ENCODE data around the gene NFKBIA. TPM values are rescaled to one million over a fixed set of nuclear protein-coding genes. Genes with fewer than 3 reads are reported as not detected.

Gene NFKBIA
- total RNA-seq, 1 donor: 252 TPM

DNA sequence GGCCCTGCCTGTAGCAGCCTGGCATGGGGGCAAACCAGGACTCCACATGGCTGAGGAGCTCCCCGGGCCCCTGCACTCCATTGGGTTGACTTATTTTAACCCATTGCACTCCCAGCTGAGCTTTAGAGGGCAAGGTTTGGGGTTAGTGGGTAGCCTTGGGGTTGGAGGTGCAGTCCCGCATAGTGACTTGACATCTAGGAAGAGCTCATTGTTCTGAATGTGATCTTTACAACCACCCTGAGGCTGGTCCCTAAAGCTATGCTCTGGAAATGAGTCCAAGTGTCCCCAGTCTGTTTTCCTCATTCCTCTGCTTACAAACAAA is 36.4 kb downstream of the NFKBIA start:
- TF ChIP-seq, protein P1, sequence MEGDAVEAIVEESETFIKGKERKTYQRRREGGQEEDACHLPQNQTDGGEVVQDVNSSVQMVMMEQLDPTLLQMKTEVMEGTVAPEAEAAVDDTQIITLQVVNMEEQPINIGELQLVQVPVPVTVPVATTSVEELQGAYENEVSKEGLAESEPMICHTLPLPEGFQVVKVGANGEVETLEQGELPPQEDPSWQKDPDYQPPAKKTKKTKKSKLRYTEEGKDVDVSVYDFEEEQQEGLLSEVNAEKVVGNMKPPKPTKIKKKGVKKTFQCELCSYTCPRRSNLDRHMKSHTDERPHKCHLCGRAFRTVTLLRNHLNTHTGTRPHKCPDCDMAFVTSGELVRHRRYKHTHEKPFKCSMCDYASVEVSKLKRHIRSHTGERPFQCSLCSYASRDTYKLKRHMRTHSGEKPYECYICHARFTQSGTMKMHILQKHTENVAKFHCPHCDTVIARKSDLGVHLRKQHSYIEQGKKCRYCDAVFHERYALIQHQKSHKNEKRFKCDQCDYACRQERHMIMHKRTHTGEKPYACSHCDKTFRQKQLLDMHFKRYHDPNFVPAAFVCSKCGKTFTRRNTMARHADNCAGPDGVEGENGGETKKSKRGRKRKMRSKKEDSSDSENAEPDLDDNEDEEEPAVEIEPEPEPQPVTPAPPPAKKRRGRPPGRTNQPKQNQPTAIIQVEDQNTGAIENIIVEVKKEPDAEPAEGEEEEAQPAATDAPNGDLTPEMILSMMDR (IDR thresholded peaks at IDR 0.05; ENCODE audit: insufficient read depth, low read depth, low read length): no peak
- no peak overlapping the region for H3K4me3 ChIP-seq (ENCODE audit: low read depth, low read length)
- no peak for DNase-seq (ENCODE audit: low read depth)

DNA sequence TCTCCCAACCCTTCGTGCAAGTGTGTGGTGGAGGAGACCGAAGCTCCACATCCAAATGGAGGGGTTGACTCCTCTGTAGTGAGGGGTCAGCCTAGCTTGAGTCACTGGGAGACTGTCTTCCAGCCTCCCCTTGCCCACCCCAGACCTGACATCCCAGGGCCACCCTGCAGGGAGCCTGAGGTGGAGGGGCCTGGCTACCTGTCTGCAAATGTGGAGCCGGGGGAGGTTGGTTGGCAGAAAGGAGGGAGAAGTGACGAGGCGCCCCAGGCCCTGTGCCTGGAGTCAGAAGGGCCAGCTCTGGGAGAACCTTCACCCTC is 37.5 kb downstream of the NFKBIA start:
- no peak overlapping the region for H3K4me3 ChIP-seq (ENCODE audit: low read depth, low read length)
- DNase-seq (ENCODE audit: low read depth): no peak
- TF ChIP-seq, protein P1 (IDR thresholded peaks at IDR 0.05; ENCODE audit: insufficient read depth, low read depth, low read length): no peak

DNA sequence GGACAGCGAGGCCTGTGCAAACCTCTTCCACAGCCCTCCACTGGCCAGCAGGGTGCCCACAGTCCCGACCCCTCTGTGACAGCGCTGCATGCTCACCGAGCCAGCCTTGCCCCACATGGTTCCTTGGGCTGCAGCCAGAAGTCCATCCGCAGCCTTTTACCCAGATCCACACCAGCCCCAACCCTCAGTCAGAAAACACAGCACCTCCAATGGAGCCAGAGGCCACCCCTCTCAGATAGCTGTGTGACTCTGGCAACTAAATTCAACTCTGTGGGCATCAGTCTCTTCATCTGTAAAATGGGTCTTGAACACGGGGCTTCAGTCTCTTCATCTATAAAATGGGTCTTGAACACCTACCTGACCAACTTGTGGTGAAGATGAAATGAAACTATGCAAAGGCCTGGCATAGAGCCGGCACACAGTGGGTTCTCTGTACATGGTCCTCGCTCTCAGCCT is 38.0 kb downstream of the NFKBIA start:
- DNase-seq (ENCODE audit: low read depth): no peak
- TF ChIP-seq, protein P1 (IDR thresholded peaks at IDR 0.05; ENCODE audit: insufficient read depth, low read depth, low read length): no peak
- no peak overlapping the region for H3K4me3 ChIP-seq (ENCODE audit: low read depth, low read length)

DNA sequence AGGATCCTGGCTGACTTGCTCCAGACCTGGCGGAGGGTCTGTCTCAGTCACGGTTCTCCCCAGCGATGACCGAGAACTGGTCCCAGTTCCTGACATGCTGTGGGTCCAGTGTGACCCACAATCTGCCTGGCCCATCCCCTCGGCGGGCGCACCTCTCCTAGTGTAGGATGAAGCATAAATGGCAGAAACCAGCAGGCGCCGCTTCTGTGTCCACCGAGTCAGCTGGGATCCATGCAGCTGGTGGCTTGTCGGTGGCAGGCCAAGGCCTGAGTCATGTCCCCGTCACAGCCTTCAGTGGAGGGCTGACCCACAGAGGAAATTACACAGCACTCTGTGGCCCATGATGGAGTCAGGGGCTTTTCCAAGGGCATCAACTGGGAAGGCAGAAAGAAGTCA is 38.5 kb downstream of the NFKBIA start:
- TF ChIP-seq, protein P1 (IDR thresholded peaks at IDR 0.05; ENCODE audit: insufficient read depth, low read depth, low read length): no peak
- H3K4me3 ChIP-seq (ENCODE audit: low read depth, low read length): no peak overlapping the region
- no peak for DNase-seq (ENCODE audit: low read depth)

DNA sequence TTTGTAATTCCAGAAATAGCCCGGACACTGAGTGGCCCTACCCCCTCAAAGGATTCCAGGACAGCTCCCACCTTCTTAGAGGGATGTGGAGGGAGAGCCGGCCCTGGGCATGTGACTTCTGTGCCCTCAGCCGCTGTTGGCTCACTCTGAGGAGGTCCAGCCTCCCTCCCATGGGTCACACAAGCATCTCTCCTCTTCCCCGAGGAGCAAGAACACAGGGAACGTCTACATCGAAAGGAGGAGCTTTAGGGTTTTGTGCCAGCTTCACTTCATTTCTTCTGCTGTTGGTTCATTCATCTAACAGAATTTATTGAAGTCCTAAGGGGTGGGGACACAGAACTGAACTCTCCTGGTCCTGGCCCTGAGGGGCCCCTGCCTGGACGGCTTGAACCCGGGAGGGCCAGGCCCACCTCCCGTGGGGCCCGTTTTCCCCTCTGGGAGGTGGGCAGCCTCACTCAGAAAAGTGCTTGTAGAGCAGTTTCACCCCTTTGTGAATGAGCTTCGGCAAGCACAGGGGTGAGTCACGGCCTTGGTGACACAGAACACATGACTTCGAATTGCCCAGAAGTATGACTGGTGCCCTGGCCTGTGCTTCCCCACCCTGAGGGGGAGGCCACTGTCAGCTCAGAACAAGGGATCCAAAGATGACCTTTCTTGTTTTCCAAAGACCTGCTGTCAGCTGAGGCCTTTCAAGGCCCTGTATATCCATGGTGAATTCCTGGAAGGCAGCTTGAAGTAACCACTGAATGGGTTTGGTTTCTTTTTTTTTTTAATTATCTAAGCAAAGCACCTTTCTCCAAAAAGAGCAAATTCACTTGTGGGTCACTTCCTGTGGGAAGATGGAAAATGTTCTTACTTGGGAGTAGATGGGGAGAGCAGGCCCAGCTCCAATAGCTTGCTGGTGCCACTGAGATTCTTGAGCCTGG is 39.2 kb downstream of the NFKBIA start:
- TF ChIP-seq, protein P1 (IDR thresholded peaks at IDR 0.05; ENCODE audit: insufficient read depth, low read depth, low read length): no peak
- DNase-seq (ENCODE audit: low read depth): peak; percentile 89
- H3K4me3 ChIP-seq (ENCODE audit: low read depth, low read length): no peak overlapping the region

DNA sequence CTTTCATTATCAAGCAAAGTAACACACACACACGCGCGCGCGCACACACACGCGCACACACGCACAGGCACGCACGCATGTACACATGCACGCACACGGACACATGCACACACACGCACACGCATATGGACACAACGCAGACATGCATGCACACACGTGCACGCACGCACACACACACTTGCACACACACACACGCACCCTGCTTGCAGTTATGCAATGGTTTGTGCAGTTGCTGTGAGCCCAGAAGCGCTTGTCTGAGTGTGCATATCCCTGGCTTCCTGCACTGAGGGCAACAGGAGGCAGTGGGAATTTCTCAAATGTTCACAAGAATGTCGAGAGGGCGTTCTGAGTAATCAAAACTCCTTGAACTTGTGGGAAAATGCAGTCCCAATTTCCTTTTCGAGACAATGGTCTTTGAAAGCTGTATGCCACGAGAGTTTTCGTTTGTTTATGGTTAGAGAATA is 41.6 kb downstream of the NFKBIA start:
- DNase-seq (ENCODE audit: low read depth): peak; percentile 66
- H3K4me3 ChIP-seq (ENCODE audit: low read depth, low read length): no peak overlapping the region
- TF ChIP-seq, protein P1 (IDR thresholded peaks at IDR 0.05; ENCODE audit: insufficient read depth, low read depth, low read length): no peak

Measured in fibroblast of villous mesenchyme (primary cell).